Tibial nerve (tissue), 4 donors: Measurements from ENCODE around the gene ISG20. TPM values are rescaled to one million over a fixed set of nuclear protein-coding genes. Genes with fewer than 3 reads are reported as not detected.

ENCODE experiments used
- DNase-seq, 2 donors: peaks; one replicate each; pipeline ENCODE4 v3.0.0-alpha.2; 2019; ENCODE audit warnings: low spot score in 2 of 2
- H3K27ac ChIP-seq, 4 donors: fragments of 200-600 bp; sonication (generic) in 3 of 4; one replicate each; pipeline ENCODE4 v1.5.1; 2017 to 2019; ENCODE audit warnings: mild to moderate bottlenecking in 1 of 4
- H3K27me3 ChIP-seq, 2 donors: fragments of 200-600 bp; sonication (generic) in 1 of 2; one replicate each; pipeline versions ENCODE4 v1.5.1 to v1.6.0; 2017 to 2019
- H3K36me3 ChIP-seq, 3 donors: fragments of 200-600 bp; sonication (generic); one replicate each; pipeline ENCODE4 v1.5.1; 2018 to 2019
- H3K4me1 ChIP-seq, 4 donors: fragments of 200-600 bp; sonication (generic) in 3 of 4; one replicate each; pipeline ENCODE4 v1.5.1; 2017 to 2019
- H3K4me3 ChIP-seq, 4 donors: fragments of 200-600 bp; sonication (generic) in 3 of 4; one replicate each; pipeline ENCODE4 v1.5.1; 2017 to 2019; ENCODE audit warnings: mild to moderate bottlenecking in 1 of 4, moderate library complexity in 1 of 4
- H3K9me3 ChIP-seq, 4 donors: fragments of 200-600 bp; sonication (generic) in 3 of 4; one replicate each; pipeline ENCODE4 v1.5.1; 2017 to 2019
- EP300 ChIP-seq, 2 donors: sonication (generic); formaldehyde crosslinking; IDR thresholded peaks; one replicate each; pipeline ENCODE4 v1.6.1; 2017; ENCODE audit warnings: antibody characterized with exemption in 2 of 2, mild to moderate bottlenecking in 1 of 2
- POLR2A ChIP-seq, 2 donors: fragments of 450-650 bp; IDR thresholded peaks; one replicate each; pipeline ENCODE4 v1.6.1; 2017; ENCODE audit warnings: antibody characterized with exemption in 2 of 2, mild to moderate bottlenecking in 2 of 2, moderate library complexity in 2 of 2
- WGBS, 2 donors: methylation state at CpG; one replicate each; pipeline ENCODE4 v1.1.5; 2018; 5-methylcytosine and 5-hydroxymethylcytosine counted together
- total RNA-seq, 4 donors: library from RNA; depleted of rRNA; stranded (reverse); fragments of >200 nt; gene quantifications; one replicate each; pipeline ENCODE4 v1.1.0, GENCODE V29; 2016
- TF ChIP-seq, protein P1 (sequence below), 5 experiments: fragments of 200-600 bp in 3 of 5; fragments of 450-650 bp in 2 of 5; sonication (generic) in 3 of 5; IDR thresholded peaks; one replicate each; pipeline ENCODE4 v1.5.1; 2016 to 2019; ENCODE audit warnings: antibody characterized with exemption in 5 of 5, mild to moderate bottlenecking in 3 of 5, moderate library complexity in 2 of 5

The ISG20 gene
- total RNA-seq, 4 donors from 2014 or later = 18.2 to 34.5 (median 23.8) TPM

DNA sequence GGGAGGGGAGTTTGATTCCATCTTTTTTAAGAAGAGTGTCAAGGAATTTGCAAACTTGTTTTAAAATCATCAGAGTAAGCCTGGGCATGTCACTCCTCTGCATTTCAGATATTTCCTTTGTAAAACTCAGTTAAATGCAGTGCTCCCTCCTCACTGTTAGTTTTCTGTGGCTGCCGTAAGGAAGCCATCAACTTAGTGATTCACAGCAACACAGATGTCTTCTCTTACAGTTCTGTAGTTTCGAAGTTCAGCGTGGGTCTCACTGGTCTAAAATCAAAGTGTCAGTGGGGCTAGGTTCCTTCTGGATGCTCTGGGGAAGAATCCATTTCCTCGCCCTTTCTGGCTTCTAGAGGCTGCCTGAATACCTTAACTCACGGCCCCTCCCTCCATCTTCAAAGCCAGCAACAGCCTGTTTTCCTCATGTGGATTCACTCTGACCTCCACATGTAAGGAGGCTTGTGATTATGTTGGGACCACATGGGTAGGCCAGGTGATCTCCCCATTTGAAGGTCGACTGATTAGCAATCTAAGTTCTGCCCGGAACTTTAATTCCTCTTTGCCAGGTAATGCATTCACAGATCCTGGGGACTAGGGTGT lies 12.4 kb downstream of the ISG20 start:
- H3K4me1 ChIP-seq = peaks cover 3 to 61% (median 40%) of the 10 kb centered on the region in 4 donors
- H3K27me3 ChIP-seq = no peaks in the 10 kb centered on the region
- H3K36me3 ChIP-seq = no peaks in the 10 kb centered on the region
- DNase-seq = no peak
- no peak for TF ChIP-seq EP300 (IDR thresholded peaks at IDR 0.05)
- no peak for TF ChIP-seq POLR2A (IDR thresholded peaks at IDR 0.05)
- TF ChIP-seq, protein P1, sequence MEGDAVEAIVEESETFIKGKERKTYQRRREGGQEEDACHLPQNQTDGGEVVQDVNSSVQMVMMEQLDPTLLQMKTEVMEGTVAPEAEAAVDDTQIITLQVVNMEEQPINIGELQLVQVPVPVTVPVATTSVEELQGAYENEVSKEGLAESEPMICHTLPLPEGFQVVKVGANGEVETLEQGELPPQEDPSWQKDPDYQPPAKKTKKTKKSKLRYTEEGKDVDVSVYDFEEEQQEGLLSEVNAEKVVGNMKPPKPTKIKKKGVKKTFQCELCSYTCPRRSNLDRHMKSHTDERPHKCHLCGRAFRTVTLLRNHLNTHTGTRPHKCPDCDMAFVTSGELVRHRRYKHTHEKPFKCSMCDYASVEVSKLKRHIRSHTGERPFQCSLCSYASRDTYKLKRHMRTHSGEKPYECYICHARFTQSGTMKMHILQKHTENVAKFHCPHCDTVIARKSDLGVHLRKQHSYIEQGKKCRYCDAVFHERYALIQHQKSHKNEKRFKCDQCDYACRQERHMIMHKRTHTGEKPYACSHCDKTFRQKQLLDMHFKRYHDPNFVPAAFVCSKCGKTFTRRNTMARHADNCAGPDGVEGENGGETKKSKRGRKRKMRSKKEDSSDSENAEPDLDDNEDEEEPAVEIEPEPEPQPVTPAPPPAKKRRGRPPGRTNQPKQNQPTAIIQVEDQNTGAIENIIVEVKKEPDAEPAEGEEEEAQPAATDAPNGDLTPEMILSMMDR (IDR thresholded peaks at IDR 0.05) = no peak
- WGBS, 2 donors = 79 to 85% methylated on average over 7 of the region's 7 CpGs
- H3K27ac ChIP-seq = peak overlapping the region; percentile 82 to 97 (median 94)
- H3K9me3 ChIP-seq = no peaks in the 10 kb centered on the region
- no peak overlapping the region for H3K4me3 ChIP-seq

DNA sequence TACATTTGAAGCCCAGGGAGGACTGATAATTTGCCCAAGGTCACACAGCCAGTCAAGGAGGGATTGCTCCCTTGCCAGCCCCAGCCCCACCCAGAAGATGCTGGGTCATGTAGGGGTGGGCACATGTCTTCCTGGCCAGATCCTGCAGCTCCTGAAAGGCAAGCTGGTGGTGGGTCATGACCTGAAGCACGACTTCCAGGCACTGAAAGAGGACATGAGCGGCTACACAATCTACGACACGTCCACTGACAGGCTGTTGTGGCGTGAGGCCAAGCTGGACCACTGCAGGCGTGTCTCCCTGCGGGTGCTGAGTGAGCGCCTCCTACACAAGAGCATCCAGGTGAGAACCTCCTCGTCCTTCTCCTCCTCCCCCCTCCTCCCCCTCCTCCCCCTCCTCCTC lies 13.2 kb downstream of the ISG20 start:
- H3K4me3 ChIP-seq = no peak overlapping the region
- H3K4me1 ChIP-seq = peaks cover 3 to 61% (median 39%) of the 10 kb centered on the region in 4 donors
- H3K27me3 ChIP-seq = no peaks in the 10 kb centered on the region
- H3K36me3 ChIP-seq = no peaks in the 10 kb centered on the region
- TF ChIP-seq POLR2A (IDR thresholded peaks at IDR 0.05) (no peak), EP300 (IDR thresholded peaks at IDR 0.05) (no peak)
- TF ChIP-seq, protein P1 (IDR thresholded peaks at IDR 0.05) = no peak
- H3K9me3 ChIP-seq = no peaks in the 10 kb centered on the region
- no peak for DNase-seq
- peak overlapping the region in 2 of 4 donors; percentile 96 to 97 for H3K27ac ChIP-seq
- WGBS, 2 donors = 83 to 87% methylated on average over 9 of the region's 9 CpGs

GRCh38 chr15:88652456-88653199 lies 13.8 kb downstream of the ISG20 start:
- DNase-seq = no peak
- H3K27ac ChIP-seq = peak overlapping the region in 3 of 4 donors; percentile 56 to 70 (median 62)
- no peak overlapping the region for H3K4me3 ChIP-seq
- no peaks in the 10 kb centered on the region for H3K36me3 ChIP-seq
- H3K27me3 ChIP-seq = no peaks in the 10 kb centered on the region
- no peaks in the 10 kb centered on the region for H3K9me3 ChIP-seq
- WGBS, 2 donors = 85 to 90% methylated on average over 7 of the region's 8 CpGs
- TF ChIP-seq, protein P1 (IDR thresholded peaks at IDR 0.05) = no peak
- TF ChIP-seq POLR2A (IDR thresholded peaks at IDR 0.05) = no peak
- TF ChIP-seq EP300 (IDR thresholded peaks at IDR 0.05) = no peak
- H3K4me1 ChIP-seq = peaks cover 3 to 58% (median 35%) of the 10 kb centered on the region in 4 donors

GRCh38 chr15:88653200-88654064 lies 14.6 kb downstream of the ISG20 start:
- WGBS, 2 donors = 68 to 72% methylated on average over 13 of the region's 13 CpGs
- Histone ChIP-seq H3K27ac (peak overlapping the region in 3 of 4 donors; percentile 56 to 70 (median 62)), H3K27me3 (no peaks in the 10 kb centered on the region), H3K4me3 (no peak overlapping the region), H3K36me3 (no peaks in the 10 kb centered on the region), H3K9me3 (no peaks in the 10 kb centered on the region), H3K4me1 (peaks cover 3 to 50% (median 27%) of the 10 kb centered on the region in 4 donors)
- TF ChIP-seq POLR2A (IDR thresholded peaks at IDR 0.05) = no peak
- no peak for DNase-seq

- DNase-seq = no peak
- H3K9me3 ChIP-seq = no peaks in the 10 kb centered on the region
- H3K4me1 ChIP-seq = peaks cover 0 to 46% (median 19%) of the 10 kb centered on the region in 4 donors
- H3K36me3 ChIP-seq = no peaks in the 10 kb centered on the region
- H3K27me3 ChIP-seq = no peaks in the 10 kb centered on the region
- H3K27ac ChIP-seq = no peak overlapping the region
- WGBS, 2 donors = 92 to 93% methylated on average over 18 of the region's 18 CpGs
- no peak overlapping the region for H3K4me3 ChIP-seq
- no peak for TF ChIP-seq POLR2A (IDR thresholded peaks at IDR 0.05)
- no peak for TF ChIP-seq EP300 (IDR thresholded peaks at IDR 0.05)
- TF ChIP-seq, protein P1 (IDR thresholded peaks at IDR 0.05) = no peak
Observed at GRCh38 chr15:88654430-88655102, 15.8 kb downstream of the ISG20 start.
